ENCODE measurements around the gene CADM3. TPM values are rescaled to one million over a fixed set of nuclear protein-coding genes. Genes with fewer than 3 reads are reported as not detected.

CADM3 gene
- polyA plus RNA-seq, 3 donors, result not detected

DNA sequence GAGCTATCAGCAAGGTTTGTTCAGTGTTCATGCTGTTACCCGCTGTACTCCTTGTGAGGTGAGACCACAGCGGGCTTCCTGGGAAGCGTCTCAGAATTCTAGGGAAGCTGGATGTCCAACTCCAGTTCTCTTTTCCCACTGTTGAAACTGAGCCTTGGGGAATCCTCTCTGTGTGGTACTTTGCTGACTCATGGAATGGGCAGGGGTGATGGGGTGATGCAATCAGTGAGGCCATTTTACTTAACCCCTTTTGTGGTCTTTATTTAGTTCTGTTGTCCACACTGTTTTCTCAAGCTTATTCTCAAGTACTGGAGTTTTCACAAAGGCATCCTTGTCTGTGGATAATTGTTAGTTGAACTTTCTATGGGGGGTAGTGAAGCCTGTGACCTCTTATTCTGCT is 75.9 kb downstream of the CADM3 start:
- DNase-seq, result no peak
- no peaks in the 10 kb centered on the region for H3K36me3 ChIP-seq (replicated peaks in 1 of 2; ENCODE audit: control insufficient read depth in 1 of 2, insufficient read depth in 2 of 2, low read length in 2 of 2)
- TF ChIP-seq, protein P1, sequence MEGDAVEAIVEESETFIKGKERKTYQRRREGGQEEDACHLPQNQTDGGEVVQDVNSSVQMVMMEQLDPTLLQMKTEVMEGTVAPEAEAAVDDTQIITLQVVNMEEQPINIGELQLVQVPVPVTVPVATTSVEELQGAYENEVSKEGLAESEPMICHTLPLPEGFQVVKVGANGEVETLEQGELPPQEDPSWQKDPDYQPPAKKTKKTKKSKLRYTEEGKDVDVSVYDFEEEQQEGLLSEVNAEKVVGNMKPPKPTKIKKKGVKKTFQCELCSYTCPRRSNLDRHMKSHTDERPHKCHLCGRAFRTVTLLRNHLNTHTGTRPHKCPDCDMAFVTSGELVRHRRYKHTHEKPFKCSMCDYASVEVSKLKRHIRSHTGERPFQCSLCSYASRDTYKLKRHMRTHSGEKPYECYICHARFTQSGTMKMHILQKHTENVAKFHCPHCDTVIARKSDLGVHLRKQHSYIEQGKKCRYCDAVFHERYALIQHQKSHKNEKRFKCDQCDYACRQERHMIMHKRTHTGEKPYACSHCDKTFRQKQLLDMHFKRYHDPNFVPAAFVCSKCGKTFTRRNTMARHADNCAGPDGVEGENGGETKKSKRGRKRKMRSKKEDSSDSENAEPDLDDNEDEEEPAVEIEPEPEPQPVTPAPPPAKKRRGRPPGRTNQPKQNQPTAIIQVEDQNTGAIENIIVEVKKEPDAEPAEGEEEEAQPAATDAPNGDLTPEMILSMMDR (IDR thresholded peaks at IDR 0.05), result no peak
- H3K27ac Mint-ChIP-seq, result no peak overlapping the region
- peaks cover 14 to 19% of the 10 kb centered on the region in 2 donors for H3K9me3 ChIP-seq (replicated peaks in 1 of 2; ENCODE audit: control insufficient read depth in 1 of 2, insufficient read depth in 1 of 2, low read length in 2 of 2)
- H3K27ac ChIP-seq (ENCODE audit: low read depth in 1 of 2, low read length in 2 of 2), result no peak overlapping the region
- 55% methylated on average over 3 of the region's 3 CpGs for WGBS (ENCODE audit: insufficient coverage)
- H3K4me1 Mint-ChIP-seq, result peaks cover 12% of the 10 kb centered on the region
- peaks cover 0 to 3% of the 10 kb centered on the region in 2 donors for H3K36me3 Mint-ChIP-seq
- H3K4me3 ChIP-seq (replicated peaks in 1 of 3; ENCODE audit: low read depth in 2 of 3, low read length in 3 of 3), result no peak overlapping the region
- H3K4me2 ChIP-seq (replicated peaks; ENCODE audit: extremely low read depth, low read length, poor library complexity, severe bottlenecking), result no peak overlapping the region
- peaks cover 23 to 45% (median 34%) of the 10 kb centered on the region in 7 donors for H3K9me3 Mint-ChIP-seq
- H3K79me2 ChIP-seq (ENCODE audit: insufficient read depth, low read length), result no peaks in the 10 kb centered on the region
- H3K4me3 Mint-ChIP-seq, result no peak overlapping the region
- no peaks in the 10 kb centered on the region for H3K4me1 ChIP-seq (ENCODE audit: control insufficient read depth in 1 of 2, insufficient read depth in 2 of 2, low read length in 2 of 2)
- intact Hi-C loops (cut with micrococcal nuclease), result no loop called here
- H2AFZ ChIP-seq (ENCODE audit: insufficient read depth, low read depth, low read length, poor library complexity, severe bottlenecking), result no peak overlapping the region
- no peaks in the 10 kb centered on the region for H3K27me3 ChIP-seq (ENCODE audit: control insufficient read depth in 2 of 2, insufficient read depth in 2 of 2, low read length in 2 of 2)
- H3K9ac ChIP-seq (ENCODE audit: insufficient read depth, low read length, poor library complexity, severe bottlenecking), result no peak overlapping the region
- H4K20me1 ChIP-seq (ENCODE audit: insufficient read depth, low read length), result no peaks in the 10 kb centered on the region
- H3K27me3 Mint-ChIP-seq (ENCODE audit: low read depth in 3 of 3), result no peaks in the 10 kb centered on the region

- Histone ChIP-seq H2AFZ (ENCODE audit: insufficient read depth, low read depth, low read length, poor library complexity, severe bottlenecking) (no peak overlapping the region), H3K27me3 (ENCODE audit: control insufficient read depth in 2 of 2, insufficient read depth in 2 of 2, low read length in 2 of 2) (no peaks in the 10 kb centered on the region), H3K4me3 (replicated peaks in 1 of 3; ENCODE audit: low read depth in 2 of 3, low read length in 3 of 3) (no peak overlapping the region), H3K4me2 (replicated peaks; ENCODE audit: extremely low read depth, low read length, poor library complexity, severe bottlenecking) (no peak overlapping the region), H3K9ac (ENCODE audit: insufficient read depth, low read length, poor library complexity, severe bottlenecking) (no peak overlapping the region), H3K79me2 (ENCODE audit: insufficient read depth, low read length) (no peaks in the 10 kb centered on the region), H4K20me1 (ENCODE audit: insufficient read depth, low read length) (no peaks in the 10 kb centered on the region), H3K27ac (ENCODE audit: low read depth in 1 of 2, low read length in 2 of 2) (no peak overlapping the region), H3K4me1 (ENCODE audit: control insufficient read depth in 1 of 2, insufficient read depth in 2 of 2, low read length in 2 of 2) (no peaks in the 10 kb centered on the region), H3K36me3 (replicated peaks in 1 of 2; ENCODE audit: control insufficient read depth in 1 of 2, insufficient read depth in 2 of 2, low read length in 2 of 2) (no peaks in the 10 kb centered on the region), H3K9me3 (replicated peaks in 1 of 2; ENCODE audit: control insufficient read depth in 1 of 2, insufficient read depth in 1 of 2, low read length in 2 of 2) (peaks cover 14 to 19% of the 10 kb centered on the region in 2 donors)
- DNase-seq, result no peak
- peaks cover 12% of the 10 kb centered on the region for H3K4me1 Mint-ChIP-seq
- H3K4me3 Mint-ChIP-seq, result no peak overlapping the region
- H3K27me3 Mint-ChIP-seq (ENCODE audit: low read depth in 3 of 3), result no peaks in the 10 kb centered on the region
- peak overlapping the region in 1 of 7 donors; percentile 26 for H3K27ac Mint-ChIP-seq
- no CpG with 5 or more reads among the region's 1 CpG for WGBS (ENCODE audit: insufficient coverage)
- H3K9me3 Mint-ChIP-seq, result peaks cover 23 to 40% (median 32%) of the 10 kb centered on the region in 7 donors
- TF ChIP-seq, protein P1 (IDR thresholded peaks at IDR 0.05), result no peak
- H3K36me3 Mint-ChIP-seq, result peaks cover 0 to 3% of the 10 kb centered on the region in 2 donors
- intact Hi-C loops (cut with micrococcal nuclease), result no loop called here
Measured at GRCh38 chr1:159248311-159248710, 76.9 kb downstream of the CADM3 start.
